Suprapubic skin (tissue), 4 donors: ENCODE data around the gene SLC1A1.

Experiments used
- CTCF ChIP-seq, 2 donors: fragments of 200-600 bp in 1 of 2; fragments of 450-650 bp in 1 of 2; sonication (generic) in 1 of 2; IDR thresholded peaks; one replicate each; pipeline ENCODE4 v1.5.1; 2016 to 2019; ENCODE audit warnings: antibody characterized with exemption in 2 of 2, mild to moderate bottlenecking in 1 of 2, moderate library complexity in 1 of 2
- POLR2A ChIP-seq, 2 donors: fragments of 450-650 bp; IDR thresholded peaks; one replicate each; pipeline ENCODE4 v1.6.1; 2017; ENCODE audit warnings: antibody characterized with exemption in 2 of 2, mild to moderate bottlenecking in 2 of 2, moderate library complexity in 2 of 2
- POLR2AphosphoS5 ChIP-seq, 3 donors: sonication (generic); formaldehyde crosslinking; IDR thresholded peaks; one replicate each; pipeline ENCODE4 v1.6.1; 2017; ENCODE audit warnings: antibody characterized with exemption in 3 of 3

GRCh38 chr9:4622016-4622415, 131.7 kb downstream of the SLC1A1 start:
- TF ChIP-seq CTCF (IDR thresholded peaks at IDR 0.05) = no peak
- no peak for TF ChIP-seq POLR2AphosphoS5 (IDR thresholded peaks at IDR 0.05)
- no peak for TF ChIP-seq POLR2A (IDR thresholded peaks at IDR 0.05)
